GM10248 (cell line): ENCODE data around the gene FOXI2.

Source experiments
- CTCF ChIA-PET: fragments of 300-600 bp; sonication (Branson Sonifier 250); formaldehyde crosslinking; extraction: SDS; loops from one replicate; lab custom pipeline; 2021; ENCODE audit warnings: antibody characterized with exemption; lab: Yijun Ruan, JAX
- POLR2A ChIA-PET: fragments of 350-650 bp; sonication (Branson Sonifier 250); formaldehyde crosslinking; extraction: SDS; loops from one replicate; lab custom pipeline; 2020; ENCODE audit warnings: antibody characterized with exemption; lab: Yijun Ruan, JAX
- DNase-seq: peaks from one replicate; pipeline ENCODE4 v3.0.0; 2012; ENCODE audit errors: extremely low spot score
- TF ChIP-seq, protein P1 (sequence below): IDR thresholded peaks from 2 replicates; pipeline ENCODE4 v1.5.1; 2012; ENCODE audit warnings: mild to moderate bottlenecking, low read depth; ENCODE audit errors: extremely low read depth, missing control alignments, control extremely low read depth

Gene FOXI2

GRCh38 chr10:127734753-127735152 is 2.2 kb upstream of the FOXI2 start:
- DNase-seq, result no peak
- CTCF ChIA-PET, result no interaction called here
- TF ChIP-seq, protein P1, sequence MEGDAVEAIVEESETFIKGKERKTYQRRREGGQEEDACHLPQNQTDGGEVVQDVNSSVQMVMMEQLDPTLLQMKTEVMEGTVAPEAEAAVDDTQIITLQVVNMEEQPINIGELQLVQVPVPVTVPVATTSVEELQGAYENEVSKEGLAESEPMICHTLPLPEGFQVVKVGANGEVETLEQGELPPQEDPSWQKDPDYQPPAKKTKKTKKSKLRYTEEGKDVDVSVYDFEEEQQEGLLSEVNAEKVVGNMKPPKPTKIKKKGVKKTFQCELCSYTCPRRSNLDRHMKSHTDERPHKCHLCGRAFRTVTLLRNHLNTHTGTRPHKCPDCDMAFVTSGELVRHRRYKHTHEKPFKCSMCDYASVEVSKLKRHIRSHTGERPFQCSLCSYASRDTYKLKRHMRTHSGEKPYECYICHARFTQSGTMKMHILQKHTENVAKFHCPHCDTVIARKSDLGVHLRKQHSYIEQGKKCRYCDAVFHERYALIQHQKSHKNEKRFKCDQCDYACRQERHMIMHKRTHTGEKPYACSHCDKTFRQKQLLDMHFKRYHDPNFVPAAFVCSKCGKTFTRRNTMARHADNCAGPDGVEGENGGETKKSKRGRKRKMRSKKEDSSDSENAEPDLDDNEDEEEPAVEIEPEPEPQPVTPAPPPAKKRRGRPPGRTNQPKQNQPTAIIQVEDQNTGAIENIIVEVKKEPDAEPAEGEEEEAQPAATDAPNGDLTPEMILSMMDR, result no peak
- POLR2A ChIA-PET, result no interaction called here

DNA sequence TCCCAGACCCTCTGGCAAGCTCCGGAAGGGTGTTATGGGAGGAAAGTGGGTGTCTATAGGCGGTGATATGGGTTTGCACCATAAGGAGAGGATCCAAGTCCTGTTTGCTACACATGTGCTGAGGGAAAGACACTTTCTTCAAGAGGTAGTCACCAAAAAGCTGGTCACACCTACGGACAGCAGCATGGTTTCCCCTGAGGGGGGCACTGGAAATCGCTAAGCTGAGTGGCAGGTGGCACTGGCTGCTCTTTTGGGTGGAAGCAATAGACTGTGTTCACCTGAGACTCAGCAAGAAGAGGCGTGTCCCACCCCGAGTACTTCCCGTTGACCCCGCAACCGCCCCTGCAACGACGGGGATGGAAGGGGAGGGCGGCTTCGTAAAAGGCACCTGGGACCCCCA is 1.8 kb upstream of the FOXI2 start:
- DNase-seq, result no peak
- POLR2A ChIA-PET, result no interaction called here
- TF ChIP-seq, protein P1, result no peak
- CTCF ChIA-PET, result no interaction called here

GRCh38 chr10:127735723-127736221 is 1.2 kb upstream of the FOXI2 start:
- TF ChIP-seq, protein P1, result no peak

DNA sequence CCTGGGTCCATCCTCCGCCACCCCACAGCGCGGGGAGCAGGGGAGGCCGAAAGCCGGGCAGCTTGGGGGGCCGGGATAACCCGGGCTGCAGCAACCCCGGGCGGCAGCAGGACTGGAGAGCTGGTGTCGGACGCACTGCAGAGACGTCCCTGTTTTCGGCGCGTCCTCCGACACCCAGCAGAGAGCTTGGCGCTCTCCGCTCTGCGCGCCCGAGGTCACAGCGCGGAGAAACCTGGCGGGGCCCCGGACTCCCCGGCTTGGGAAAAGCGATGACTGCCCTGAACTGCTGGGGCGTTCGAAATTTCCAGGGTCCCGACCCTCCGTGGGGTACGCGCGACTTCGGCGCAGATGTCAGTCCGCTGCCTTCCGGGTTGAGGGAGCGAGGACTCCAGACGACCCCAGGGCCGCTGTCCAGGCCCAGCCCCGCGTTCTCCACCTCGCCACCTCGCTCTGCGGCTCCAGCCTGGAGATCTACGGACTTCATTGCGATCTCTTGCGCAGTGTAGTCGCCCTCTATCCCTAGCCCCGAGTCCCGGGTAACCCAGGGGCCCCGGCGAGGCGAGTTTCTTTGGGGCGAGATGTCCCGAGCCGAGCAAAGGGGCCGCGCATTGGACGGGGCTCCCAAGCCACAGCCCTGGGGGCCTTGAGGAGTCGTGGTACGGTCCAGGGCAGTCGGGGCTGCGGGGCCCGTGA is 617 bp upstream of the FOXI2 start:
- DNase-seq, result no peak
- TF ChIP-seq, protein P1, result no peak
- CTCF ChIA-PET, result no interaction called here

More at GRCh38 chr10:127735723-127736221, 1.2 kb upstream of the FOXI2 start:
- DNase-seq, result no peak
- ChIA-PET CTCF (no interaction called here), POLR2A (no interaction called here)

GRCh38 chr10:127737563-127738511 is 852 bp downstream of the FOXI2 start:
- POLR2A ChIA-PET, result no interaction called here
- DNase-seq, result no peak
- CTCF ChIA-PET, result no interaction called here
- TF ChIP-seq, protein P1, result no peak

More for the DNA sequence above, 617 bp upstream of the FOXI2 start:
- POLR2A ChIA-PET, result no interaction called here
